ENCODE results near the gene CHST4.
A peak's percentile ranks its signal among the peaks of the same experiment; 100 is the strongest.
"Not testable (repeated sequence)": the region's sequence is repeated elsewhere in the genome, so short reads cannot be mapped to it uniquely, and the experiment has no call there.

The CHST4 gene

DNA sequence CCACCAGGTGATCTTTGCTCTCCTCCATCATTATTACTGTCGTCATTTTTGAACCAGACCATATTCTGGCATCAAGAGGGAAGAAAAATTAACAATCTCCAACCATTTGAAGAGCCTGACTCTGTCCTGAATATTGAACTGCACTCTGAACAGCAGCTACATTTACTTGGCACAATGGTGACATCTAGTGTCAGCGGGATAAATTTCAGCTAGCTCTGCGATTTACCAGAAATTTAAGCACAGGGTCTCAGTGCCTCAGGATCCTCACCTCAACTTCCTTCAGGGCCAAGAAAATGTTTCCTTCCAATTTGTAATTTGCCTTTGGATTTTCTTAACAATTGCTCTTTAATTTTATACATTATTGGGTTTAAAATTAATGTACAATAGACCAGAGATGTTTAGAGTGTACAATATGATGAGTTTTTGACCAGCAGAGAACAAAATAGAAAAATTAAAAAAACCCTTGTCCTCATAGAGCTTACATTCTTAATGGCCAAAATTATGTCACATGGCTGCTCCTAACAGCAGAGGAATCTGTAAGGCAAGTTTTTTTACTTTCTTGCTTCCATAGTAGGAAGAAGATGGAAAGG, 26.4 kb upstream of the CHST4 start:
- peak; percentile 59 for DNase-seq (ENCODE audit: low spot score)
- ChIA-PET CTCF (interaction anchor here (1.0 to 3.9 kb wide), 3 partner anchors 14 to 88 kb away, joined by 3 to 32 read pairs (median 9); no protein-coding TSS in a partner anchor), POLR2A (ENCODE audit: low non-redundant PET) (no interaction called here)
- no peak overlapping the region for H3K27ac ChIP-seq
- TF ChIP-seq, protein P1, sequence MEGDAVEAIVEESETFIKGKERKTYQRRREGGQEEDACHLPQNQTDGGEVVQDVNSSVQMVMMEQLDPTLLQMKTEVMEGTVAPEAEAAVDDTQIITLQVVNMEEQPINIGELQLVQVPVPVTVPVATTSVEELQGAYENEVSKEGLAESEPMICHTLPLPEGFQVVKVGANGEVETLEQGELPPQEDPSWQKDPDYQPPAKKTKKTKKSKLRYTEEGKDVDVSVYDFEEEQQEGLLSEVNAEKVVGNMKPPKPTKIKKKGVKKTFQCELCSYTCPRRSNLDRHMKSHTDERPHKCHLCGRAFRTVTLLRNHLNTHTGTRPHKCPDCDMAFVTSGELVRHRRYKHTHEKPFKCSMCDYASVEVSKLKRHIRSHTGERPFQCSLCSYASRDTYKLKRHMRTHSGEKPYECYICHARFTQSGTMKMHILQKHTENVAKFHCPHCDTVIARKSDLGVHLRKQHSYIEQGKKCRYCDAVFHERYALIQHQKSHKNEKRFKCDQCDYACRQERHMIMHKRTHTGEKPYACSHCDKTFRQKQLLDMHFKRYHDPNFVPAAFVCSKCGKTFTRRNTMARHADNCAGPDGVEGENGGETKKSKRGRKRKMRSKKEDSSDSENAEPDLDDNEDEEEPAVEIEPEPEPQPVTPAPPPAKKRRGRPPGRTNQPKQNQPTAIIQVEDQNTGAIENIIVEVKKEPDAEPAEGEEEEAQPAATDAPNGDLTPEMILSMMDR (conservative IDR thresholded peaks at IDR 0.05; ENCODE audit: low read depth) = peak; percentile 76

DNA sequence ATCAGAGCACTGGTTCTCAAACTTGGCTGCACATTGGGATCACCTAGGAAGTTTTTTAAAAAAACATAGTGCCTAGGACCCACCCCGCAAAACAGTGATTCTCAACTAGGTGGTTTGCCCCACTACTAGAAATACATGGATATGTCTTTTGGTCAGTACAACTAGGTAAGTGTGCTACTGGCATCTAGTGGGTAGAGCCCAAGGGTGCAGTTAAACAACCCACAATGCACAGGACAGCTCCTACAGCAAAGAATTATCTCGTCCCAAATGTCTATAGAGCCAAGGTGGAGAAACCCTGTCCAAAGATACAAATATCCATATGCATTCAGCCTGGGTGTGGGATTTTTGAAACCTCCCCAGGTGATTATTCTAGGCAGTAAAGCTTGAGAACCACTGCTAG, 25.3 kb upstream of the CHST4 start:
- TF ChIP-seq, protein P1 (conservative IDR thresholded peaks at IDR 0.05; ENCODE audit: low read depth) = no peak
- no peak overlapping the region for H3K27ac ChIP-seq
- DNase-seq (ENCODE audit: low spot score) = no peak
- ChIA-PET POLR2A (ENCODE audit: low non-redundant PET) (no interaction called here), CTCF (interaction anchor here (0.7 to 3.9 kb wide), 3 partner anchors 38 to 110 kb away, joined by 3 to 32 read pairs (median 9); no protein-coding TSS in a partner anchor)

DNA sequence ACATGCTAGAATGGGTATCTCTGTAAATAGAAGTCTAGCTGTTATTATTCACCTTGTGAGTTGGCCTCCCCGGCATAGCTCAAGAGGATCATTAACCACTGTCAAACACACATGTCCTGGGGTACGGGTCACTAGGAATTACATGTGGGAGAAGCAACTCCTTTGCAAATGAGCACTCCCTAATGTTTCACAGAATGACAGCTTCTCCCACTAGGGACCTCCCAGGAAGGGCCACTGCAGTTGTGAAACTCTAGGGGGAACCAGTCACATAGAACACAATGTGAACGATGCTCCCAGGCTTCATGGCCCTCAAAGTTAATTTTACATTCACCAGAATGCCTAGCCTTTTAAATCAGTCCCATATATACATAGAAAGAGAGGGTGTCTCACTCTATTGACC, 24.7 kb upstream of the CHST4 start:
- TF ChIP-seq, protein P1 (conservative IDR thresholded peaks at IDR 0.05; ENCODE audit: low read depth) = no peak
- POLR2A ChIA-PET (ENCODE audit: low non-redundant PET) = no interaction called here
- DNase-seq (ENCODE audit: low spot score) = no peak
- no peak overlapping the region for H3K27ac ChIP-seq
- CTCF ChIA-PET = interaction anchor here (0.7 to 3.9 kb wide), 3 partner anchors 37 to 109 kb away, joined by 3 to 32 read pairs (median 9); no protein-coding TSS in a partner anchor

DNA sequence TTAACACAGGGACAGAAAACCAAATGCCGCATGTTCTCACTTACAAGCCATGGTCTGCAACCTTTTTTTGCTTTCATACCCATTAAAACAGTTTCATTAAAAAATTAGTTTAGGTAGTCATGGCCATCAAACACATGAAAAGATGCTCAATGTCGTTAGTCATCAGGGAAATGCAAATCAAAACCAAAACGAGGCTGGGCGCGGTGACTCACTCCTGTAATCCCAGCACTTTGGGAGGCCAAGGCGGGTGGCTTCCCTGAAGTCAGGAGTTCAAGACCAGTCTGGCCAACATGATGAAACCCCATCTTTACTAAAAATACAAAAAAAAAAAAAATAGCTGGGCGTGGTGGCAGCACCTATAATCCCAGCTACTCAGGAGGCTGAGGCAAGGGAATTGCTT, 22.2 kb upstream of the CHST4 start:
- CTCF ChIA-PET = interaction anchor here (0.6 kb wide), 2 partner anchors 49 to 91 kb away, joined by 3 to 4 read pairs; no protein-coding TSS in a partner anchor

DNA sequence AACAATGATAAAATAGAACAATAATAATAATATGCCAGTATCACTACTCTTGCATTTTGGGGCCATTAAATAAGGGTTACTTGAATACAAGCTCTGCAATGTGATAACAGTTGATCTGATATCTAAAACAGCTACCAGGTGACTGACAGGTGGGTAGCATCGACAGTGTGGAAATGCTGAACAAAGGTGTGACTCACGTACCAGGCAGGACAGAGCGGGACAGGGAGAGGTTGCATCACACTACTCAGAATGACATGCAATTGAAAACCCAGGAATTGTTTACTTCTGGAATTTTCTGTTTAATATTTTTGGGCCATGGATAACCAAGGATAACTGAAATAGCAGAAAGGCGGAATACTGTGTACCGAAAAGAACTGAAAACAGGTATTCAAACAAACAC, 21.3 kb upstream of the CHST4 start:
- peak; percentile 29 for DNase-seq (ENCODE audit: low spot score)
- POLR2A ChIA-PET (ENCODE audit: low non-redundant PET) = no interaction called here
- TF ChIP-seq, protein P1 (conservative IDR thresholded peaks at IDR 0.05; ENCODE audit: low read depth) = no peak
- H3K27ac ChIP-seq = no peak overlapping the region
- CTCF ChIA-PET = no interaction called here

More for the DNA sequence above, 22.2 kb upstream of the CHST4 start:
- H3K27ac ChIP-seq; DNase-seq (ENCODE audit: low spot score); POLR2A ChIA-PET (ENCODE audit: low non-redundant PET): not testable (repeated sequence)

DNA sequence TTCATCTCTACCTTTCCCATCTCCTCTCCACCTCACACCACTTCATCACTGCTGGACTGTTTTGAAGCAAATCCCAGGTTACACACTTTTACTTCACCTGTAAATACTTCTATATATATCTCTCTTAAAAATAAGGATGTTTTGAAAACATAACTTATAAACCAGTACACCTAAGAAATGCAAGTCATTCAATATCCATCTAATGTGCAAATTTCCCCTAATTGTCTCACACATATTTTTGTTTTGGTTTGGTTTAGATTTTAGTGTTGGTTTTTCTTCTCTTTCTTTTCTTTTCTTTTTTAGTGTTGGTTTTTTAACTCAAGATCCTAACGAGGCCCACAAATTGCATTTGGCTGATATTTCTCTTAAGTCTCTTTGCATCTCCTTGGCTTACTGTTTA, 19.2 kb upstream of the CHST4 start:
- TF ChIP-seq, protein P1 (conservative IDR thresholded peaks at IDR 0.05; ENCODE audit: low read depth) = no peak
- POLR2A ChIA-PET (ENCODE audit: low non-redundant PET) = no interaction called here
- no peak for DNase-seq (ENCODE audit: low spot score)
- no peak overlapping the region for H3K27ac ChIP-seq
- CTCF ChIA-PET = no interaction called here

DNA sequence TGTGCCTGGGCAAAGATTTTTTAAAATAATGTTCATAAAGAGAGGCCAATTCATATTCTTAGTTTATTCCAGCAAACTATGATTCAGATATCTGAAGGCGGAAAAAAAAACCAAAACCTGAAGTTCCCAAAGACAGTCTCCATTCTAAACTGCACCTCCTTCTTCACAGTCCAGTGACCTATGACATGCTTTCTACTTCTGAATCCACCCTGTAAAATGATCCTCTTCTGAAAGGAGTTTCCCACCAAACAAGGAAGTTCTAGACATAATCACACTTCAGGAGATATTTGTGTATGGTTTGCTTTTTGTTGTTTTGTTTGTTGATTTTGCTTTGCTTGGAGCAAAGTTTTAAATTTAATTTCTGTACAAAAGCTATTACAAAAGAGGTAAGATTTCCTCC, 12.9 kb upstream of the CHST4 start:
- DNase-seq (ENCODE audit: low spot score) = no peak
- TF ChIP-seq, protein P1 (conservative IDR thresholded peaks at IDR 0.05; ENCODE audit: low read depth) = no peak
- H3K27ac ChIP-seq = no peak overlapping the region
- ChIA-PET POLR2A (ENCODE audit: low non-redundant PET) (no interaction called here), CTCF (interaction anchor here (1.1 kb wide), 1 partner anchor 14 kb away, joined by 3 read pairs; no protein-coding TSS in a partner anchor)

Measured in RWPE1 (cell line).